ENCODE results near the gene CAMTA1.

Gene CAMTA1

GRCh38 chr1:7639435-7640131 is 854.3 kb downstream of the CAMTA1 start:
- no peak for DNase-seq

DNA sequence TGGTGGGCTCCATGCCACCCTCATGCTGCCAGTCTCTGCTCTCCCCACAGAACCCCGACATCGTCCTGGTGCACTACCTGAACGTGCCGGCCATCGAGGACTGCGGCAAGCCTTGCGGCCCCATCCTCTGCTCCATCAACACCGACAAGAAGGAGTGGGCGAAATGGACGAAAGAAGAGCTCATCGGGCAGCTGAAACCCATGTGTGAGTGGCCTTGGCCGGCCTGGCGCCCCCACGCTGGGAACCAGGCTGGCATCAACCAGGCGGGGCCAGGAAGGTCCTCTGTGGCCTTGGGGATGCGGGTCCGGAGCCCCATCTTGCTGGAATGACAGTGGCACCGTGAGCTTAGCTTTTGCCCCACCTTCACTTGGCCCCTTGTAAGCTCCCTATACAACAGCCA is 855.1 kb downstream of the CAMTA1 start:
- DNase-seq, result no peak

- no peak for DNase-seq
Measured at GRCh38 chr1:7640920-7641585, 855.8 kb downstream of the CAMTA1 start.

DNA sequence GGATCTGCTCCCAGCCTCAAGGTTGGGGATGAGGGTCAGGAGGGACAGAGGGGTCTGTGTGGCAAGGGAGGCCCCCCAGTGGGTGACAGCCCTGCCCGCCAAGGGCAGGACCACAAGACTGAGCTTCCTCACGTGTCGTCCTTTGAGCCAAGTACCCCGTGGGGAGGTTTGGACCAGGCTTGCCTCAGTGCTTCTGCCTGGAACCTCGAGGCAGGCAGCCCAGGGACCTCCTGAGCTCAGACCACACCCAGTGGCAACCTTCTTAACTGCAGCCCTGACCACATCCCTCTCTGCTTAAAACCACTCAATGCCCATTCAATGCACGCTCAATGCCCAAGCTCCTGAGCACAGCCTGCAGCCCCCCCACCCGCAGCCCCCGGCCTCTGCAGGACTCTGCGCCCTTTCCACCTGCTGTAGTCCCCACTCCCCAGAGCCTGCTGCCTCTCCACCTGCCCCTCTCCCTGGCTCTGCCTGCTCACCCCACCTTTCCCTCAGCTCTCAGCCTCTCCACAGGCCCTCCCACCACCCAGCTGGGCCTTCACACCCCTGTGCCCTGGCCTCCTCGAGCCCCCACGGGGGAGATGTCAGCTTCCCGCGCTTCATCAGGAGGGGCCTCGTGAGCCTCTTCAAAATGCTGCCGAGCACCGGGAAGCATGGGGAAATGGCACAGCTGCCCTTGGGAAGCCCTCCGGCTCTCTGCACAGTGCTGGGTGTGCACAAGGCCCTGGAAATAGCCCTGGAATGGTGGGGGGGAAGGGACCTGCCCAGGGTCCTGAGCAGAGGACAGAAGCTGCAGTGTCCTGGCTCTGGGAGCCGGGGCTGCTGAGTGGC is 856.5 kb downstream of the CAMTA1 start:
- DNase-seq, result no peak

GRCh38 chr1:7642418-7642704 is 857.1 kb downstream of the CAMTA1 start:
- no peak for DNase-seq

- peak; percentile 51 for DNase-seq
Measured at GRCh38 chr1:7642781-7643529, 857.7 kb downstream of the CAMTA1 start.

DNA sequence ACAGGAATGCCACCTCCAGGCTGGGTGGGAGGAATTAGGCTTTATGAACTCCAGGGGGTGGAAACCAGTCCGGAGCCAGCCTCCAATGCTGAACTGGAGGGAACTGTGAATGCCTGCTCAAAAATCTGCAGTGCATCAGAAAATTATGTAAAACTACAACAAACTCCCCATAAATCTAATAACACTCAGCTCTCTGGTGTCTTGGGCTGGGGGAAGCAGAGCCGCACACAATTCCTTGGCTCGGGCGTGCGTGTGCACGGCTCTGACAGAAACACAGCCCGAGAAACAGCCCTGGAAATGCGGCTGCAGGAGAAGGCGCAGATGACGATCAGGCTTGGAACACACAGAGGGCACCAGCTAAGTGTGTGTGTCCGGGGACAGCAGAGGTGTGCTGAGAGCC is 858.3 kb downstream of the CAMTA1 start:
- peak; percentile 70 for DNase-seq

GRCh38 chr1:7644086-7644485 is 858.8 kb downstream of the CAMTA1 start:
- DNase-seq, result no peak

GRCh38 chr1:7644961-7645750 is 859.9 kb downstream of the CAMTA1 start:
- DNase-seq, result no peak

DNA sequence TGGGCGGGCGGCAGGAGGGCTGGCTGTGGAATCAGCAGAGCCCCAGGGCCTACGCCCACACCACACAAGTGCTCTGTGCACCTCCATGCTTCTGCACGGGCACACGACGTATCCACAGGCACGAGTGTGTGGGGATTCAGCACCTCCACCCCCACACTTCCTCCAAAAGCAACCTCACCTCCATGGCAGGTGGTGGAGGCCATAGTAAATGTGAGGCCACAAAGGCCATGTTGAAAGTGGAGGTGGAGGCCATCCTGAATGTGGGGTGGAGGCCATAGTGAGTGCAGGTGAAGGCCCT is 860.4 kb downstream of the CAMTA1 start:
- no peak for DNase-seq

GRCh38 chr1:7646164-7646563 is 860.9 kb downstream of the CAMTA1 start:
- no peak for DNase-seq

GRCh38 chr1:7646981-7647901 is 862.0 kb downstream of the CAMTA1 start:
- peak; percentile 74 for DNase-seq

GRCh38 chr1:7648761-7649384 is 863.6 kb downstream of the CAMTA1 start:
- peak; percentile 55 for DNase-seq

DNA sequence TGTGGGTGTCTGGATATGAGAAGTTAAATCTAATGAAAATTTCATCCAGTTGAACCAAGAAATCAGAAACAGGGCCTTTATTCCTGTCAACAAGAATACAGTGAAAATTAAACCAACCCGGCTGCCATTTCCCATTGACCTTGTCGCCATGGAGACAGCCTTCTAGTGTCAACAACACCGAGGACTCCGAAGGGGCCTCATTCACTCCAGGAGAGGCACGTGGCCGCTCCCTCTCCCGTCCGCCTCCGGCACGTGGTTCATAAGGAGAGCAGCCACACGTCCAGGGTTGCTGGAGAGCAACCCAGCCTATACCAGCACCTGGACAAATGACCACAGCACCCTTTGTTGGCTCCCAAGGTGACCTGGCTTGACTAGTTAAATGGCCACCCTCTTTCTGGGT is 865.5 kb downstream of the CAMTA1 start:
- DNase-seq, result no peak

DNA sequence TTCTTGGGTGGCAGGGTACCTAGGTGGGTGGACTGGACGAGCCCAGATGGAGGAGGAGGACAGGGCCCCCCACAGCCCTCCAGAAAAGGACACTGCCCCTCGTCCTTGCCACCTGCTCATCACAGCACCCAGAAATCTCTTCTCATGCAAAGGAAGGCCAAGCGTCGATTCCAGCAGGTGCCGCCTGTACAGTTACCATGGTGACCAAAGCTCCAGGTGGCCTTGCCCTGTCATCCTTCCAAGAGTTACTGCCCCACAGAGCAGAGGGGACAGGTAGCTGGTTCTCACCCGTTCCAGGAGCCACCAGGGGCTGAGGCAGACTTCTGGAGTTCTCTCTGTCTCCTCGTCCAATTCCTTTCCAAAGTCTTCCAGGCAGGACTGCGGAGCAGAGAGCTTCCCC is 865.9 kb downstream of the CAMTA1 start:
- no peak for DNase-seq

GRCh38 chr1:7652061-7652460 is 866.8 kb downstream of the CAMTA1 start:
- DNase-seq, result no peak

DNA sequence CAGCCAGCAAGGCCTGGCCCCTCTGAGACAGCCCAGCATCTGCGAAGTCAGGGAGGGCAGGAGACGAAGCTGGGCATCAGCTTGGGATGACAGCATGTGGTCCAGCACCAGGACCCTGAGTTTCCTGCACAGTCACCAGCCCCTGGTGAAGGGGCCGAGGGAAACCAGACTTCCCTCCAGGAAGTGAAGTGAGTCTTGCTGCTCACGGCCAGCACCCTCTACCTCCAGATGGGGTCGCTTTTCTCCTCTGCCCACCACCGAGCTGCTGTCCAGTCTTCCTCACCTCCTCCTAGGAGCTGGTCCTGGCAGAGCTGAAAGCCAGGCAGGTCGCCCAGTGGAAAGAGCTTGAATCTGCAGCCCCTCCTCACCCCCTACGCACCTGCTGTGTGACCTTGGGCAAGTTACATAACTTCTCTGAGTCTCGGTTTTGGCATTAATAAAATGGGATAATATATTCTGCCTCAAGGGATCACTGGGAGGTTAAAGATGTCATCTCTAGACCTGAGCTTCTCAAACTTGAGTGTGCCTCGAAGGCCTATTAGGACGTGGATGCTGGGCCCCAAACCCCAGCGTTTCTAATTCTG is 867.4 kb downstream of the CAMTA1 start:
- DNase-seq, result no peak

DNA sequence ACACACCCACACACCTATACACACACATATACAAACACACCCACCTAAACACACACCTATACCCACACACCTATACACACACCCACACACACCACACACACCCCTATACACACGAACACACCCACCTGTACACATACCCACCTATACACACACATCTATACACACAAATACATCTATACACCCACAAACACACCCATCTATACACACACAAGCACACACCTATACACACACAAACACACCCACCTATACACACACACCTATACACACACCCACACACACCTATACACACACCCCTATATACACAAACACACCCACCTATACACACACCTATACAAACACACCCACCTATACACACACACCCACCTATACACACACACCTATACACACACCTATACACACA is 869.5 kb downstream of the CAMTA1 start:
- DNase-seq, result no peak

GRCh38 chr1:7655354-7655753 is 870.1 kb downstream of the CAMTA1 start:
- no peak for DNase-seq

DNA sequence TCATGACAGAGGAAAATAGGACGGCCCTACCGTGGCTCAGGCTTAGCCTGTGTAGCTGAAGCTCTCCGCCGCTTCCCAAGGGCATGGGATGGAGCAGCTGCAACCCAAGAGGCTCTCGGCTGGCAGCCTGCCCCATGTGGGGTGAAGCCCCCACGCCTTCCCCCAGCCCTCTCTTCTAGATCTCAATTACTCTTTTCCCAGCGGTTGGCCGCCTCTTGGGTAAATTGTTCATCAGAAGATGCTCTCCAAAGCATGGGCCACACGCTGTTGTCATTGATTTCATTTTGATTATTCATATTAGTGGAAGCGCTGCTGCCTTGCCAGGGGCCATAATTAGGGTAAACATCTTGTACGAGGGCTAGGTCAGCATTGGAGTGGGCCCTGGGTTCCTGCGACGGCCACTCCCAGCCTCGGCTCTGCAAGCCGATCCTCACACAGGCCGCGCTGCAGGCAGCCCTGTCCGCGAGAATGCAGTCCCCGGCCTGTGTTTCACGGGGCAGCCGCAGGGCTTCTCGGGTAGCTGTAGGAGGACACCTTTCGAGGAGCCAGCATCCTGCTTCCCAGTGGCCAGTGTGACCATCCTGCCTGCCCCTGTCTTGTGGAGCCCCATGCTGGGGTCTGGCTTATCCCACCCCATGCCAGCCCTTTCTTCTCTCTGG is 871.4 kb downstream of the CAMTA1 start:
- no peak for DNase-seq
